ENCODE results near the gene RABAC1.

RABAC1 gene

GRCh38 chr19:41913538-41914423 is 45.3 kb downstream of the RABAC1 start:
- no peak for DNase-seq

- peak; percentile 47 for DNase-seq
Measured at GRCh38 chr19:41912899-41913537, 46.1 kb downstream of the RABAC1 start.

GRCh38 chr19:41911889-41912731 is 47.0 kb downstream of the RABAC1 start:
- DNase-seq = no peak

GRCh38 chr19:41910992-41911888 is 47.9 kb downstream of the RABAC1 start:
- DNase-seq = no peak

- no peak for DNase-seq
Measured at GRCh38 chr19:41910240-41910991, 48.7 kb downstream of the RABAC1 start.

- DNase-seq = no peak
Measured at GRCh38 chr19:41909706-41910105, 49.4 kb downstream of the RABAC1 start.

- no peak for DNase-seq
Measured at GRCh38 chr19:41908724-41909464, 50.2 kb downstream of the RABAC1 start.

- DNase-seq = no peak
Measured at GRCh38 chr19:41907994-41908615, 51.0 kb downstream of the RABAC1 start.

- DNase-seq = no peak
Measured at GRCh38 chr19:41906916-41907680, 52.0 kb downstream of the RABAC1 start.
